ENCODE results near the gene RASA3. TPM values are rescaled to one million over a fixed set of nuclear protein-coding genes. Genes with fewer than 3 reads are reported as not detected.

The RASA3 gene
- total RNA-seq, 2 experiments from 2014 or later = 3.6 to 17.9 TPM

DNA sequence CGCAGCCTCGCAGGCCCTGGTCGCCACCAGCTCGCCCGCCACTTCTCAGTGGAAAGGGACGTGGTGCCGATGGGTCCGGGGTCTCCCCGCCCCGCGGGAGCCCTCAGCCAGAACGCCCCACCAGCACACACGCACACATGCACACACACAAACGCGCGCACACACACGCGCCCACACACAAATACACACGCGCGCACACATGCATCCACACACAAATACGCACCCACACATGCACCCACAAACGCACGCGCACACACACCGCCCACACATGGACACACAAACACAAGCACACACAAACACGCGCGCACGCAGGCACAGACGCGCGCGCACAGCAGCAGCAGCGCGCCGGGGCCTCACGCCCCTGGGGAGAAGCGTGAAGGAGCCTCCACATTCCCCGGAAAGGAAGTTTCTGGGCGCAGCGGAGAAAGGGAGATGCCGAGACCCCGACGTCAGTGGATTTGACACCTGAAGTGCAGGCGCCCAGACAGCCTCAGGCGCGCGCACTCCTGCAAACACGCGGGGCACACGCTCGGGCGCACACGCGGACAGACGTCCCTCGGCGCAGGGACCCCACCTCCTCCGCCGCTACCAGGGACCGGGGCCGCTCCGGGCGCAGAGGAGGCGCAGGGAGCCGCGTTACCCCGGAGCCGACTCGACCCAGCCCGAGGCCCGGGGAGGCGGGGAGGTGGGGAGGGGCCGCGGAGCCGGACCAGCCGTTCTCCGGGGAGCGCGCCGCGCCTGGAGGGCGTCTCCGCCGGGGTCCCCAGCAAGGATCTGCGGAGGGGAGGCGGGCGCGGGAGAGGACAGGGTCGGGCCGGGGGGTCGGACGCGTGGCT is 622 bp downstream of the RASA3 start:
- BruUV-seq (replicated peaks) = no TSS peak
- CTCF ChIA-PET (ENCODE audit: unreplicated experiment) = no interaction called here
- H3K9me2 ChIP-seq (ENCODE audit: insufficient read depth, low read length) = no peaks in the 10 kb centered on the region
- DNase-seq (ENCODE audit: low spot score) = no peak
- POLR2A ChIA-PET = no interaction called here
- H3K4me1 ChIP-seq (ENCODE audit: insufficient read depth, low read length, poor library complexity, severe bottlenecking) = peaks cover 40% of the 10 kb centered on the region
- H4K20me1 ChIP-seq (ENCODE audit: insufficient read depth, low read length) = peaks cover 8% of the 10 kb centered on the region; the same call in 1 of the 2 replicates
- H3K36me3 ChIP-seq (ENCODE audit: insufficient read depth, low read length) = no peaks in the 10 kb centered on the region
- no peak overlapping the region for H2AFZ ChIP-seq (ENCODE audit: low read length)
- TF ChIP-seq EZH2phosphoT487 (IDR thresholded peaks at IDR 0.05; ENCODE audit: borderline replicate concordance, low read depth, low read length) = no peak
- TF ChIP-seq, protein P1, sequence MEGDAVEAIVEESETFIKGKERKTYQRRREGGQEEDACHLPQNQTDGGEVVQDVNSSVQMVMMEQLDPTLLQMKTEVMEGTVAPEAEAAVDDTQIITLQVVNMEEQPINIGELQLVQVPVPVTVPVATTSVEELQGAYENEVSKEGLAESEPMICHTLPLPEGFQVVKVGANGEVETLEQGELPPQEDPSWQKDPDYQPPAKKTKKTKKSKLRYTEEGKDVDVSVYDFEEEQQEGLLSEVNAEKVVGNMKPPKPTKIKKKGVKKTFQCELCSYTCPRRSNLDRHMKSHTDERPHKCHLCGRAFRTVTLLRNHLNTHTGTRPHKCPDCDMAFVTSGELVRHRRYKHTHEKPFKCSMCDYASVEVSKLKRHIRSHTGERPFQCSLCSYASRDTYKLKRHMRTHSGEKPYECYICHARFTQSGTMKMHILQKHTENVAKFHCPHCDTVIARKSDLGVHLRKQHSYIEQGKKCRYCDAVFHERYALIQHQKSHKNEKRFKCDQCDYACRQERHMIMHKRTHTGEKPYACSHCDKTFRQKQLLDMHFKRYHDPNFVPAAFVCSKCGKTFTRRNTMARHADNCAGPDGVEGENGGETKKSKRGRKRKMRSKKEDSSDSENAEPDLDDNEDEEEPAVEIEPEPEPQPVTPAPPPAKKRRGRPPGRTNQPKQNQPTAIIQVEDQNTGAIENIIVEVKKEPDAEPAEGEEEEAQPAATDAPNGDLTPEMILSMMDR (conservative IDR thresholded peaks at IDR 0.05; ENCODE audit: low read length) = no peak
- no peaks in the 10 kb centered on the region for H3K9me3 ChIP-seq (ENCODE audit: low read length)
- H3K27ac ChIP-seq (ENCODE audit: low read depth, low read length, poor library complexity, severe bottlenecking) = no peak overlapping the region
- peak overlapping the region; percentile 73 for H3K4me2 ChIP-seq (ENCODE audit: low read length)
- peak overlapping the region; percentile 63 for H3K4me3 ChIP-seq (ENCODE audit: low read depth, low read length, poor library complexity, severe bottlenecking)
- intact Hi-C loops (cut with micrococcal nuclease; ENCODE audit: unreplicated experiment) = no loop called here
- no peaks in the 10 kb centered on the region for H3K79me2 ChIP-seq (ENCODE audit: insufficient read depth, low read depth, low read length)

DNA sequence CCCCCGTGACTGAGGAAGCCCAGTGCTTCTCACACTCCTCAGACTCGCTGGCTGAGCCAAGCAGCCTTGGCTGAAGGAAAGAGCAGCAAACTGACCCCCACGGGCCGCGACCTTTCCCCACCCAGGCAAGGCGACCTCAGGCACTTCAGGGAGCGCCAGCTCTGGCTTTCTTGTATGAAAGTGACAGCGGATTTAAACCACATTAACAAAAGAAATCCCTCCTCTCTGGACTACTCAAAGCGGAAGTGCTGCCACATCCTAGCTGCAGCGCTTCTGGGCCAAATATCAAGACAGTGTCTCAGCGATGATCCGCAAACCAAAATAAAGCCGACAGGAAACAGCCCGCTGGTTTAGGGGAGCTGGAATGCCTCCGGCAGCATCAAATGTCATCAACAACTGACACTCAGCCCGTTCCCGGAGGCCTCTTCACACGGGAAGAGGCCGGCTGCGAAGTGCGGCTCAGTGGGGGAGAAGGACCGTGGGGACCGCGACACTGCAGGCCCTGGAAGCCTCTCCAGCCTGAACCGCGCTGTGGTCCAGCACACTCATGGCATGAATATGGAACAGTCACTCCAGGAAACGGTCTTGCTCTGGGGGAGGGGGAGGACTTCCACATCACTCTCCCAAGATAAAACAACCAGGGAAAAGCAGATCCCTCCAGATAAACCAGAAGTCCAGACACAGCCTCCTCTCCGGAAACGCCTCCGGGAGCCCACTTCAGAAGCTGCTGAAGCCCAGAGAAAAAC is 1.4 kb downstream of the RASA3 start:
- DNase-seq (ENCODE audit: low spot score) = no peak
- Histone ChIP-seq H3K4me3 (ENCODE audit: low read depth, low read length, poor library complexity, severe bottlenecking) (peak overlapping the region; percentile 63), H3K27ac (ENCODE audit: low read depth, low read length, poor library complexity, severe bottlenecking) (no peak overlapping the region), H2AFZ (ENCODE audit: low read length) (peak overlapping the region; percentile 44; the same call in 1 of the 2 replicates), H3K79me2 (ENCODE audit: insufficient read depth, low read depth, low read length) (no peaks in the 10 kb centered on the region), H3K4me2 (ENCODE audit: low read length) (peak overlapping the region; percentile 73), H3K9me3 (ENCODE audit: low read length) (no peaks in the 10 kb centered on the region), H4K20me1 (ENCODE audit: insufficient read depth, low read length) (peaks cover 8% of the 10 kb centered on the region; the same call in 1 of the 2 replicates), H3K9me2 (ENCODE audit: insufficient read depth, low read length) (no peaks in the 10 kb centered on the region), H3K36me3 (ENCODE audit: insufficient read depth, low read length) (no peaks in the 10 kb centered on the region), H3K4me1 (ENCODE audit: insufficient read depth, low read length, poor library complexity, severe bottlenecking) (peaks cover 40% of the 10 kb centered on the region)
- BruUV-seq (replicated peaks) = no TSS peak
- POLR2A ChIA-PET = no interaction called here
- TF ChIP-seq EZH2phosphoT487 (IDR thresholded peaks at IDR 0.05; ENCODE audit: borderline replicate concordance, low read depth, low read length) = no peak
- CTCF ChIA-PET (ENCODE audit: unreplicated experiment) = no interaction called here
- intact Hi-C loops (cut with micrococcal nuclease; ENCODE audit: unreplicated experiment) = no loop called here

DNA sequence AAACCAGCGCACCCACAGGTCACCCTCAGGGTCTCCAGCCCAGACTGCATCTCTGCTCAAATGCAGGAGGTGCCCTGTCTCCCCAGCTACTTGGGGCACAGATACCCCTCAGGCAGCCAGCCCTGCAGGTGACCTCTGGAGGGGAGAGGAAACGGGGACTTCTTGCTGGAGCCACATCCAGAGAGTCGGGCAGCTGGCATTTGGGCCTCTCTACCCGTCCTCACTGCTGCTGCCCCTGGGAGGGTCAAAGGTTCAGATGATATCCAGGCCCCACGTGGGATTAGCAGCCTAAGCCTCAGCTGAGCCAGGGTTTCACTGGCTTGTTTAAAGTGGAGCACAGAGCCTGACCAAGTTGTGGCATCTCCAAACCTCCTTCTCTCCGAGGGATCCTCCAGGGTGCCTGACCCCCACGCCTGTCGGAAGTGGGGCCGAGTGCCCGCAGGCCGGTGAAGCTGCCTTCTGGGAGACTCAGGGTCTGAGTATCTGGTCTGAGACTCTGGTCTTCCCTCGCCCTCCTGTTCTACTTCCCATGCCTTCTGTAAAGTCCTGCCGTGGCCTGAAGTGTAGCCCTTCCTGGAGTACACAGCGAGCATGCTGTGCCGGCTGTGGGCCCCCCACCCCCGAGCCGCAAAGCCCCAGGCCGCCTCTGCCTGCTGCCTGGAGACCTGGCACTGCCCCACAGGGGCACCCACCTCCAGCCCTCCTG is 2.1 kb downstream of the RASA3 start:
- DNase-seq (ENCODE audit: low spot score) = no peak
- Histone ChIP-seq H3K4me1 (ENCODE audit: insufficient read depth, low read length, poor library complexity, severe bottlenecking) (peaks cover 40% of the 10 kb centered on the region), H3K9me2 (ENCODE audit: insufficient read depth, low read length) (no peaks in the 10 kb centered on the region), H3K9me3 (ENCODE audit: low read length) (no peaks in the 10 kb centered on the region), H3K79me2 (ENCODE audit: insufficient read depth, low read depth, low read length) (no peaks in the 10 kb centered on the region), H3K4me3 (ENCODE audit: low read depth, low read length, poor library complexity, severe bottlenecking) (peak overlapping the region; percentile 63), H3K4me2 (ENCODE audit: low read length) (peak overlapping the region; percentile 73), H2AFZ (ENCODE audit: low read length) (peak overlapping the region; percentile 44; the same call in 1 of the 2 replicates), H3K27ac (ENCODE audit: low read depth, low read length, poor library complexity, severe bottlenecking) (no peak overlapping the region), H3K36me3 (ENCODE audit: insufficient read depth, low read length) (no peaks in the 10 kb centered on the region), H4K20me1 (ENCODE audit: insufficient read depth, low read length) (peaks cover 8% of the 10 kb centered on the region; the same call in 1 of the 2 replicates)
- POLR2A ChIA-PET = no interaction called here
- TF ChIP-seq EZH2phosphoT487 (IDR thresholded peaks at IDR 0.05; ENCODE audit: borderline replicate concordance, low read depth, low read length) = no peak
- TF ChIP-seq, protein P1 (conservative IDR thresholded peaks at IDR 0.05; ENCODE audit: low read length) = no peak
- BruUV-seq (replicated peaks) = no TSS peak
- CTCF ChIA-PET (ENCODE audit: unreplicated experiment) = no interaction called here
- intact Hi-C loops (cut with micrococcal nuclease; ENCODE audit: unreplicated experiment) = no loop called here
